Activated naive CD4-positive, alpha-beta T cell treated with anti-CD3 and anti-CD28 coated beads, Interleukin-2, amount 50 U/mL, for 72 hours (primary cell): ENCODE measurements around the gene HSPG2. TPM values are rescaled to one million over a fixed set of nuclear protein-coding genes. Genes with fewer than 3 reads are reported as not detected.

Experiments used
- ATAC-seq, 2 donors: fragments of 150-1000 bp; cut with Tn5 transposase; 2 replicates each; pipeline ENCODE4 v1.10.0; 2021; ENCODE audit warnings: mild to moderate bottlenecking in 2 of 2, moderate library complexity in 2 of 2
- DNase-seq, 2 donors: peaks; one replicate each; pipeline ENCODE4 v3.0.0; 2021 to 2022; ENCODE audit warnings: low spot score in 2 of 2
- H3K27ac Mint-ChIP-seq, 2 donors: one replicate each; pipeline ENCODE4 v1.8.0; 2022; ENCODE audit warnings: mild to moderate bottlenecking in 2 of 2, mixed read lengths in 2 of 2
- H3K36me3 Mint-ChIP-seq, 2 donors: one replicate each; pipeline ENCODE4 v1.8.0; 2022; ENCODE audit warnings: mixed read lengths in 2 of 2
- H3K9me3 Mint-ChIP-seq, 2 donors: one replicate each; pipeline ENCODE4 v1.8.0; 2022; ENCODE audit warnings: mixed read lengths in 2 of 2
- total RNA-seq, 2 donors: library from RNA; stranded (reverse); gene quantifications; one replicate each; pipeline ENCODE4 v1.2.3, GENCODE V29; 2022

HSPG2 gene
- total RNA-seq, 2 donors from 2014 or later = 9.2 to 37.3 TPM

GRCh38 chr1:21899267-21899810 is 37.8 kb downstream of the HSPG2 start:
- Mint-ChIP-seq H3K27ac (no peak overlapping the region), H3K36me3 (no peaks in the 10 kb centered on the region), H3K9me3 (no peaks in the 10 kb centered on the region)
- DNase-seq = no peak
- no peak for ATAC-seq

DNA sequence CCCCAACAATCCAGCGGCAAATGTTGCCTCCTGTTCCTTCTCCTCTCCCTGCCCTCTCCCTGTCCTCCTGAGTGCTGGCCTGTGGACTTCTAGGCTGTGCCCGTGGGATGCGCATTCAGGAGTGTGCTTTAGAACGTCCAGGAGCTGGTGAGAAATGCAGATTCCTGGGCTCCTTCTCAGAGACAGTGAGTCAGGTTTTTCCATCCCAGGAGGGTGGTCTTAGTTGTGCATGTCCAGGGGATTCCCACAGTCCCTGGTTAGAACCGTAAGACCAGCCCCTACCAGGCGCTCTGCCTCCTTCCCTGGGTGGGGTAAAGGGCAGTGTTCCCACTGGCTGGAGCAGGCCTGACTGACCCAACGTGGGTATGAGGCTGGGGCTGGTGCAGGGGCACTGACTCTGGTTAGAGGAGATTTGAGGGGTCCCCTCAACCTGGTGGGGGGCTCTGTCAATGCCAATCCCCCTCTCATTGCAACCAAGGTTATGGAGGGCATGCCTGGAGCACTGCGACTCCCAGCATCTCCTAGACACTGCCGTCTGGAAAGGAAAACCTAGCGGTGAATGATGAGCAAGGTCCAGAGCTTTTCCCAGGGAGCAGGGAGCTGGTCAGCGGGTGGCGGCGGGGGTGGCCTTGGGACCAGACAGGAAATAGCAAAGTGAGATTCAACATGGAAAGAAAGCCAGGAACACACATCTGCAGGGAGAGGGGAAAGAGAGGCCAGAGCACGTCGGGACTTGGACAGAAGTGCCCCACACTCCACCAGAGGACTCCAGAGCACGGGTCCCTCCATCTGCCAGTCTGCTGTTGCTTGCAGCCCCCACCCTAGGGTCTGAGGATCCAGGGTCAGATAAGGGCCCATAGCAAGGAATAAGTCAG is 38.5 kb downstream of the HSPG2 start:
- no peak for ATAC-seq
- DNase-seq = no peak
- H3K27ac Mint-ChIP-seq = peak overlapping the region; percentile 28 to 67
- no peaks in the 10 kb centered on the region for H3K9me3 Mint-ChIP-seq
- no peaks in the 10 kb centered on the region for H3K36me3 Mint-ChIP-seq

DNA sequence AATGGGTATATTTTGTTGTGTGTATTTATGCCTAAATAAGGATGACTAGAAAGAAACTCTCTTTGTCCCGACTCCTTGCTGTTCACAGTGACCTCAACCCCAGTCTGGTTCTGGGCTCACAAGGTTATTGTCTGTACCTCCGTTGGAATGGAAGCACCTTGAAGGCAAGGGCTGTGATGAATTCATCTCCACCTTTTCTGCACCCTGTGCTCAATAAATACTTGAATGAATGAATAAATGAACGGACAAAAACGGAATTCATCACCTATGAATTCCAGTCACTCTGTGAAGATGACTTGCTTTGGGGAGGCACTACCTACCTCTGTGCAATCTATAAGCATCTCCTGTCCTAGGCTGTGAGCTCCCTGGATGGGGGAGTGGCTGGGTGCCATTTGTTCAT is 39.3 kb downstream of the HSPG2 start:
- no peaks in the 10 kb centered on the region for H3K9me3 Mint-ChIP-seq
- H3K36me3 Mint-ChIP-seq = no peaks in the 10 kb centered on the region
- no peak overlapping the region for H3K27ac Mint-ChIP-seq
- DNase-seq (no peak), ATAC-seq (no peak)

DNA sequence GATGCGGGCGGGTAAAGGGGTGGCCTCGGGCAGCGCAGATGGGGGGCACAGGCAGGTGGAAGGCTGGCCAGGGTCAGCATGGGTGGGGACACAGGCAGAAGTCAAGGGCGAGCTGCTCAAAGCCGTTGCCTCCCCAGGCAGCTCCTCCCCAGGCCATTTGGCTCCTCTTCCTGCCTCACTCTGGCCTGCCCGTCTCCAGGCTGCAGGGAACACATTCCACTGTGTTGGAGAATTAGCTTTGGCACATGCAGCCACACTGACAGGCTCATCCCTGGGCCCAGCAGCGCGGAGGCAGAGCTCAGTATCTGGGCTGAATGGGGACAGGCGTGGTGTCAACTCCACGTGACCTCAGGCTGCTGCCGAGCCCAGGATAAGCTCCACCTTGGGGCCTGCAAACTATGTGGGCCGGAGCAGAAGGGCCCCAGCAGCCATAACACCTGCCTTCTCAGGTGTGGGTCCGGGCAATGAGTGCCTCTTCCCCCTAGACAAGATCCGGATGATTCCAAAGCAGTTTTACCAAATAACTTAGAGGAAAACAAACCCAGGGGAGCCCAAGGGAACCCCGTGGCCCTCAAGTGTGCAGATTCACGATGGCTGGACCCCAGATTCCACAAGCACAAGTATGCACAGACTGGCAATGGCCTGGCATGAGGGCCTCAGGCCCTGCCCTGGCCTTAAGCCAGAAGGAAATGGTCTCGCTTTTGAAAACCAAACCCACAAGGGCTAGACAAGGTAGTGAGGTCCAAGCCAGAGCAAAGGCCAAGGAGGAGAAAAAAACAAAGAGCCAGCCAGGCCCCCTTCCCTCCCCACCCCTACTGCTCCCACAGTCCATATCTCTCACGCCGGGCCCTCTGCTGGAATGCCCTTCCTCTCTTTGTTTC is 40.2 kb downstream of the HSPG2 start:
- H3K9me3 Mint-ChIP-seq = no peaks in the 10 kb centered on the region
- no peak for ATAC-seq
- H3K27ac Mint-ChIP-seq = no peak overlapping the region
- no peak for DNase-seq
- no peaks in the 10 kb centered on the region for H3K36me3 Mint-ChIP-seq

GRCh38 chr1:21896026-21896425 is 41.1 kb downstream of the HSPG2 start:
- peak overlapping the region in 1 of 2 donors; percentile 74 for H3K27ac Mint-ChIP-seq
- H3K9me3 Mint-ChIP-seq = no peaks in the 10 kb centered on the region
- no peaks in the 10 kb centered on the region for H3K36me3 Mint-ChIP-seq
- ATAC-seq = no peak
- DNase-seq = no peak

DNA sequence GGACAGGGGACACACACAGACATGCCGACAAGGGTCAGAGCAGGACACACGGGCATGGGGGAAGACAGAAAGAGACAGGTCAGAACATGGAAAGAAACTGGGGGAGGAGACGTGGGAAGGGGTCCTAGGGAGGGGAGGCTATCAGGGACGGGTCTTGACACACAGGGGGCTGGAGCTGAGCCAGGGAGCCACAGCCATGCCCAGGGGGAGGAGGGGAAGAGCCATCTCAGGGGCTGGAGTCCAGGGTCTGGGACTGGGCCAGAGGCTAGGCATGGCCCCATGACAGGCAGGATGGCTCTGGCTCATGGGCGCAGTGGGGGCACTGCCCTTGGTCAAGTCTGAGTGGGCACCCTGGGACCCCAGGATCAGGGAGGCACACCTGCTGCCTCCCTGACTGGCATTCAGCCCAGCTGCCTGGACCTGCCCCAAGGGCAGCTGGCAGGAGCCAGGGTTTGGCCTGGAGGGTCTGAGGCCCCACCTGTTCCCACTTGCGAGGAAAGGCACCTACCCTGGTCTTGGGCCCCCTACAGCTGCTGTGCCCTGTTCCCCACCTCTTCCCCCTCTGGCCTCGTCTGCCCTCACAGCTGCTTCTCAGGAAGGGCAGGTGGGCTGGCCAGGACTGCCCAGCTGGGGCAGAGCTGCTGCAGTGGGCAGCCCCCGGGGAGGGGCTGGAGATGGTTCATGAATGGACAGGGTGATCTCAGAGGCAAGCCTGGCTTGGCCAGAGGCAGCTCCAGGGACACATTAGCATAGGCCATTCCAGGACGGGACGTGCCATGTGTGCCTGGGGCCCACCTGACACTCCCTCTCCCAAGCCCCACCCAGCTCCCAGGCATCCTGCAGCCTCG is 42.9 kb downstream of the HSPG2 start:
- H3K27ac Mint-ChIP-seq = peak overlapping the region; percentile 15 to 64
- ATAC-seq = no peak
- no peak for DNase-seq
- H3K36me3 Mint-ChIP-seq = no peaks in the 10 kb centered on the region
- H3K9me3 Mint-ChIP-seq = no peaks in the 10 kb centered on the region

DNA sequence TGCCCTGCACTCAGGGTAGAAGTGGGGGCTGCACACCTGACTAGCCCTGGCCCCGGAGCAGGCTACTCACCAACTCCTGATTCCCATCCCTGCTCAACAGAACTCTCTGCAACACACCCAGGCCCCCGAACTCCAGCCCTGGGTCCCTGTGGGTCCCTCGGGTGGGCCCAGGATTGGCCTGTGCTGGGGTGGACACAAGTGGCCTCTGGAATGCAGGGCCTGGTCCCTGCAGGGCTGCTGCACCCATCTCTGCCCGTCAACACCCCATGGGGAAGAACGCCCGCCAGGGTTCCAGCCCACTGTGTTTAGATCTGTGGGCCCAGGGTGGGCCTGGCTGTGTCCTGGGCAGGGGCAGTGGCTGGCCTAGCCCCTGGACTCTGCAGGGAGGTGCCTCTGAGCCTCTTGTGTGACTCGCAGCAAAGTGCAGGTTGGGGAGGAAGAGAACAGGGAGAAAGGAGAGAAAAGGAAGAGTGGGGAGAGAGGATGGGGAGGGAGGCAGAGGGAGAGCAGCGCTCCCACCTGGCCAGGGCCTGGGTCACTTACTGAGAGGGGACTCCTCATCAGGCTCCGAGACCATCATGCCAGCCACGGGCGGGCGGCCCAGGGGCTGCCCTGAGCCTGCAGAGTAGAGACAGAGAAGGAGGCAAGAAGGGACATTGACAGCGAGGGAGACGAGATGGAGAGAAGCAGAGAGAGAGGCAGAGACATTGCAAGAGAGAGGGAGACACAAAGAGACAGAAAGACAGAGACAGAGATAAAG is 43.9 kb downstream of the HSPG2 start:
- H3K9me3 Mint-ChIP-seq = no peaks in the 10 kb centered on the region
- ATAC-seq = no peak
- no peaks in the 10 kb centered on the region for H3K36me3 Mint-ChIP-seq
- peak overlapping the region; percentile 15 to 64 for H3K27ac Mint-ChIP-seq
- no peak for DNase-seq

GRCh38 chr1:21891621-21892479 is 45.3 kb downstream of the HSPG2 start:
- DNase-seq = no peak
- H3K27ac Mint-ChIP-seq = no peak overlapping the region
- H3K9me3 Mint-ChIP-seq = no peaks in the 10 kb centered on the region
- ATAC-seq = no peak
- no peaks in the 10 kb centered on the region for H3K36me3 Mint-ChIP-seq

DNA sequence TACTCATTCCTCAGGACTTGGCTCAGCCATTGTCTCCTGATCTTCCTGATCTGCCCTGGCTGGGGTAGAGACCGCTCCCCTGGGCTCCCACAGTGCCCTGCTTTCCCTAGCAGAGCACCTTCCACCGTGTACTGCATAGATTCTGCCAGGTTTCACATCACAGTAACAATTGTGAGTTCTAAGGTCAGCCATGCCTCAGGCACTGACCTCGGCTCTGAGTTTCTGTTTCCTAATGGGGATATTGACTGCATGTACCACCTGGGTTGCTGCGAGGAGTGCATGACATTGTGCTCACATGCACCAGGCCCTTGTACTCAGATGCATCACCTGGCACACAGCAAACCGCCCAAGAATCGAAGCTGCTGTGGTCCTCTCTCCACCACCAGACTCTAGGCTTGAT is 46.0 kb downstream of the HSPG2 start:
- Mint-ChIP-seq H3K36me3 (no peaks in the 10 kb centered on the region), H3K9me3 (no peaks in the 10 kb centered on the region), H3K27ac (peak overlapping the region in 1 of 2 donors; percentile 21)
- ATAC-seq (no peak), DNase-seq (no peak)

DNA sequence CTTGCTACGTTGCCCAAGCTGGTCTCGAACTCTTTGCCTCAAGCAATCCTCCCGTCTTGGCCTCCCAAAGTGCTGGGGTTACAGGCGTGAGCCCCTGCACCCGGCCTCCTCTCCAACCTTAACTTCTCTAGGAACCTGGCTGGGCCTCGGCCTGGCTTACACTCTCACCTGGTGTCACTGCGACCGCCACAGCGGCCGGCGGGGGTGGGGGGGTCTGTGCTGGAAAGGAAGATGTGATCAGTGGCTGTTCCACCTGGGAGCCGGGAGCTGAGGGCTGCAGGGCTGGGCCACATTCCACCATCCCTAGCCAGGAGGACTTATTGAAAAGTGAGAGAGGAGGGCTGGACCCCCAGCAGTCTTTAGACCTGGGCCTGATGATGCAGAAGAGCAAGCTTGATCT is 48.6 kb downstream of the HSPG2 start:
- Mint-ChIP-seq H3K36me3 (no peaks in the 10 kb centered on the region), H3K27ac (no peak overlapping the region), H3K9me3 (no peaks in the 10 kb centered on the region)
- no peak for DNase-seq
- ATAC-seq = no peak

GRCh38 chr1:21887796-21888195 is 49.3 kb downstream of the HSPG2 start:
- Mint-ChIP-seq H3K27ac (no peak overlapping the region), H3K9me3 (no peaks in the 10 kb centered on the region), H3K36me3 (no peaks in the 10 kb centered on the region)
- ATAC-seq = no peak
- DNase-seq = no peak

- H3K36me3 Mint-ChIP-seq = no peaks in the 10 kb centered on the region
- no peaks in the 10 kb centered on the region for H3K9me3 Mint-ChIP-seq
- no peak for ATAC-seq
- no peak overlapping the region for H3K27ac Mint-ChIP-seq
- no peak for DNase-seq
These were observed 49.8 kb downstream of the HSPG2 start for GRCh38 chr1:21887216-21887736.

DNA sequence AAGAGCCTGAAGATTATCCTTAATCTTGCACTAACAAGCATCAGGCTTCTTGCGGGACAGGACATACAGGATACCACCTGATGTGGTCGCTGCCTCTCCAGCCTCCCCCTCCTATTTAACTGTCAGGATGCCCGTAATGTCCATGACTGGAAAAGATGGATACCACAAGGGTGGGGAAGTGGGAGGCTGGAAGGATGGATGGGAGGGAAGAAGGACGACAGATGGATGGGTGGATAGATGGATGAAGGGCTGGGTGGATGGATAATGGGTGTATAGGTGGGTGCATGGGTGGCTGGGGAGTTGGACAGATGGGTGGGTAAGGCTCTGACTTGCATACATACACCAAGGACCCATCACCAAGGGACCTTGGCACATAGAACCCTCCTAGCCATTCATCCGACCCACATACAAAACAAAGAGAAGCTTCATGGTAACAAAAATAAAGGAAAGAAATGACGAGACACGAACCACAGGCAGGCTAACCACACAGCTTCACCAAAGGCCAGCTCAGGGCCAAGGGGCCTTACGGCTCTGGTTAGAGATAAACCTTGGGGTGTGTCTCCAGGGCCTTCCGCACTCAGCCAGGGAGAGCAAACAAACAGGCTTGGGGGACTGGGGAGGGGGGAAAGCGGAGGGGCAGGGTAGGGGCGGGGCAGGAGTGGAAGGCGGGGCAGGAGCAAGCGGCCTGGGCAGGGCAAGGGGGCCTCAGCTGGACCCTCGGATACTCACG is 50.5 kb downstream of the HSPG2 start:
- no peak overlapping the region for H3K27ac Mint-ChIP-seq
- H3K36me3 Mint-ChIP-seq = no peaks in the 10 kb centered on the region
- ATAC-seq (no peak), DNase-seq (no peak)
- H3K9me3 Mint-ChIP-seq = no peaks in the 10 kb centered on the region

DNA sequence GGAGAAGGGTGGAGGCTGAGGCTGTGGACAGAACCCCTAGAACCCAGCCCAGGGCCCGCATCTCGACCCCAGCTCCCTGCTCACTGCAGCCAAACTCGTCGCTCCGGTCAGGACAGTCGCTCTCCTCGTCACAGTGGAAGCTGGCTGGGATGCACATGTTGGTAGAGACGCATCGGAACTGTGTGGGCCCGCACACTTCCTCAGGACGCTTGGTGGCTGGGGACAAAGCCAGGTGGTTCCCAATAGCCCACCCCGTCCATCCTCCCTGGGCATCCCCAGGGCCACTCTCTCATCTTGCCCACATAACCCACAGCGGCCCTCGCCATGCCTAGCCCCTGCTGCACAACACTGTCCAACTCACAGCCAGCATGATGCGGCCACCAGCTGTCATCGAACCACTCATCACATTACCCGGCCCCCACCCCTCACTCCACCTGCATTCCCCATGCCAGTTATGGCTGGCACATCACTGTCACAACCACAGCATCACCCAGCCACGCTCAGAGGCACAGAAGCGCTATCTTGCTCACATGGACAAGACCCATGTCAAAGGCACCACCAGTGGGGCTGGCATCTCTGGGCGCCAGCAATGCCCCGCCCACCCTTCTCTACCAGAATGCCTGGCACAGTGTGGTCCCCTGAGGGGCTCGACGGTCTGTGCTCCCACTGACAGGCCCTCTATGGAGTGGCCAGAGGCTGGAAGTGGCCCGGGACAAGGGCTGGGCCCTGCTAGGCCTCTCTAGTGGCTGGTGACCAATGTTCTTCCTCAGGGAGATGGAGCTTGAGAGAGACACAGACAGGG is 51.7 kb downstream of the HSPG2 start:
- ATAC-seq (no peak), DNase-seq (no peak)
- no peaks in the 10 kb centered on the region for H3K36me3 Mint-ChIP-seq
- no peaks in the 10 kb centered on the region for H3K9me3 Mint-ChIP-seq
- H3K27ac Mint-ChIP-seq = peak overlapping the region; percentile 15 to 69
